RPMI7951 (cell line): ENCODE results near the gene PANX1. TPM values are rescaled to one million over a fixed set of nuclear protein-coding genes. Genes with fewer than 3 reads are reported as not detected.

Experiments used
- total RNA-seq: library from RNA; depleted of rRNA; stranded (reverse); fragments of >200 nt; shearing (Covaris generic); gene quantifications from 2 replicates; pipeline ENCODE4 v1.2.3, GENCODE V29; 2014; rRNA removed

Gene PANX1
- total RNA-seq, 1 experiment from 2014 or later = 42.9 TPM

Other genes starting within 250 kb of the PANX1 start
- 0.10 TPM in 1 of 2 replicates, not detected in the other for gene HEPHL1, start 107.5 kb upstream of the PANX1 start, total RNA-seq
- not detected in 2 replicates for gene IZUMO1R, start 175.7 kb downstream of the PANX1 start, total RNA-seq